ENCODE results near the gene VPS54.
"Not testable (repeated sequence)": the region's sequence is repeated elsewhere in the genome, so short reads cannot be mapped to it uniquely, and the experiment has no call there.

The VPS54 gene

GRCh38 chr2:63999049-63999448 lies 20.2 kb downstream of the VPS54 start:
- H3K4me1 Mint-ChIP-seq, result peaks cover 24% of the 10 kb centered on the region
- no peak overlapping the region for H3K4me3 Mint-ChIP-seq
- no peaks in the 10 kb centered on the region for H3K27me3 Mint-ChIP-seq
- H3K36me3 Mint-ChIP-seq (ENCODE audit: insufficient read depth), result peaks cover 5% of the 10 kb centered on the region
- ATAC-seq (replicated peaks; ENCODE audit: extremely low read depth, poor library complexity, severe bottlenecking) (no peak), DNase-seq (ENCODE audit: low spot score in 2 of 2) (no peak)
- no peak overlapping the region for H3K27ac Mint-ChIP-seq (ENCODE audit: low read depth)
- H3K9me3 Mint-ChIP-seq, result peaks cover 7% of the 10 kb centered on the region

DNA sequence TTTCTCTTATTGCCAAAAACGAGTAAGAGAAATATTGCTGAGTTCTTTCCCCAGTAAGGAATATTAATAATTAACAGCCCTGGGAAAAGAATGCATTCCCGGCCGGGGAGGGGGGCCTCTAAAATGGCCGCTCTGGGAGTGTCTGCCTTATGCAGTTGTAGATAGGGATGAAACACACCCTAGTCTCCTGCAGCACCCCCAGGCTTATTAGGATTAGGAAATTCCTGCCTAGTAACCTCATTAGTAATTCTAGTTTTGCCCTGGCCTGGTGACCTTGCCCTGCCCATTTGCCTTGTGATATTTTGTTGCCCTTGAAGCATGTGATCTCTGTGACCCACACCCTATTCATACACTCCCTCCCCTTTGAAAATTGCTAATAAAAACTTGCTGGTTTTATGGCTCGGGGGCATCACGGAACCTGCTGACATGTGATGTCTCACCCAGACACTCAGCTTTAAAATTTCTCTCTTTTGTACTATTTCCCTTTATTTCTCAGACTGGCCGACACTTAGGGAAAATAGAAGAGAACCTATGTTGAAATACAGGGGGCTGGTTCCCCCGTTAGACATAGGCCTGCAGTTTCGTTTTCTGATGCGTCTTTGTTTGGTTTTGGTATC lies 22.5 kb downstream of the VPS54 start:
- not testable (repeated sequence) for H3K27ac Mint-ChIP-seq (ENCODE audit: low read depth); ATAC-seq (replicated peaks; ENCODE audit: extremely low read depth, poor library complexity, severe bottlenecking); H3K4me3 Mint-ChIP-seq; H3K27me3 Mint-ChIP-seq; H3K9me3 Mint-ChIP-seq; H3K36me3 Mint-ChIP-seq (ENCODE audit: insufficient read depth); DNase-seq (ENCODE audit: low spot score in 2 of 2)
- peaks cover 19% of the 10 kb centered on the region for H3K4me1 Mint-ChIP-seq

GRCh38 chr2:63994329-63995070 lies 24.7 kb downstream of the VPS54 start:
- H3K36me3 Mint-ChIP-seq (ENCODE audit: insufficient read depth); DNase-seq (ENCODE audit: low spot score in 2 of 2); H3K27me3 Mint-ChIP-seq; H3K27ac Mint-ChIP-seq (ENCODE audit: low read depth); ATAC-seq (replicated peaks; ENCODE audit: extremely low read depth, poor library complexity, severe bottlenecking); H3K4me3 Mint-ChIP-seq: not testable (repeated sequence)
- peaks cover 15% of the 10 kb centered on the region for H3K4me1 Mint-ChIP-seq
- peaks cover 15% of the 10 kb centered on the region for H3K9me3 Mint-ChIP-seq

DNA sequence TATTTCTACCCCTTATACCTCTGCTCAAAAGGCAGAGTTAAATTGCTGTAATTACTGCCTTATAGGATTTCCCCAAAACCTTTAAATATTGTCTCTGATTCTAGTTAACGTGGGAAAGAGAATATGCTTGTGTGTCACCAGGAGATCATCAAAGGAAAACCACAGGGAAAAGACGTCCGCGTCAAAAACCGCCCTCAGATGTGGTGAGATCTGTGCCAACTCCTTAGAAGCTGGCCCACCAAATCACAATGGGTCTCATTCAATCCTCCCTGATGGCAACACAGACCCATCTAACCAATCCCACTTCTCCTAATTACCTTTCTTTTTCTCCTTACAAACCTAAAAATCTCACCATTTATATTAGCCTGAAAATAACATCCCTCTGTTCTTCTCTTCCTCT lies 25.4 kb downstream of the VPS54 start:
- DNase-seq (ENCODE audit: low spot score in 2 of 2) (no peak), ATAC-seq (replicated peaks; ENCODE audit: extremely low read depth, poor library complexity, severe bottlenecking) (no peak)
- peaks cover 15% of the 10 kb centered on the region for H3K9me3 Mint-ChIP-seq
- H3K4me1 Mint-ChIP-seq, result peaks cover 13% of the 10 kb centered on the region
- no peaks in the 10 kb centered on the region for H3K27me3 Mint-ChIP-seq
- H3K4me3 Mint-ChIP-seq, result no peak overlapping the region
- H3K36me3 Mint-ChIP-seq (ENCODE audit: insufficient read depth), result peaks cover 2% of the 10 kb centered on the region
- no peak overlapping the region for H3K27ac Mint-ChIP-seq (ENCODE audit: low read depth)

DNA sequence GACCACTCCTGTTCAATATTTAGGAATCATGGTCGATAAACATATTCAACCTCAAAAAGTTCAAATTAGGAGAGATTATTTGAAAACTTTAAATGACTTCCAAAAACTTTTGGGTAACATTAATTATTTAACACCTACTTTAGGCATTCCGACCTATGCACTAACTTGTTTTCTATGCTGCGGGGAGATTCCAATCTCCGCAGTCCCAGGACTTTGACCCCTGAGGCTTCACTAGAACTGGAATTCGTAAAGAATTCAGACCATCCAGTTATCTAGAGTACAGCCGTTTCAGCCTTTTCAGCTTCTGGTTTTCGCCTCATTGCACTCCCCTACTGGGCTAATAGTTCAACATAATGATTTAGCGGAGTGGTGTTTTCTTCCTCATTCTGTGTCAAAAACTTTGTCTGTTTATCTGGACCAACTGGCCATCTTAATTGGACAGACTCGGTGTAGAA lies 26.1 kb downstream of the VPS54 start:
- not testable (repeated sequence) for H3K27ac Mint-ChIP-seq (ENCODE audit: low read depth); H3K4me3 Mint-ChIP-seq; H3K27me3 Mint-ChIP-seq; H3K36me3 Mint-ChIP-seq (ENCODE audit: insufficient read depth); ATAC-seq (replicated peaks; ENCODE audit: extremely low read depth, poor library complexity, severe bottlenecking); DNase-seq (ENCODE audit: low spot score in 2 of 2)
- H3K4me1 Mint-ChIP-seq, result peaks cover 13% of the 10 kb centered on the region
- peaks cover 10% of the 10 kb centered on the region for H3K9me3 Mint-ChIP-seq

DNA sequence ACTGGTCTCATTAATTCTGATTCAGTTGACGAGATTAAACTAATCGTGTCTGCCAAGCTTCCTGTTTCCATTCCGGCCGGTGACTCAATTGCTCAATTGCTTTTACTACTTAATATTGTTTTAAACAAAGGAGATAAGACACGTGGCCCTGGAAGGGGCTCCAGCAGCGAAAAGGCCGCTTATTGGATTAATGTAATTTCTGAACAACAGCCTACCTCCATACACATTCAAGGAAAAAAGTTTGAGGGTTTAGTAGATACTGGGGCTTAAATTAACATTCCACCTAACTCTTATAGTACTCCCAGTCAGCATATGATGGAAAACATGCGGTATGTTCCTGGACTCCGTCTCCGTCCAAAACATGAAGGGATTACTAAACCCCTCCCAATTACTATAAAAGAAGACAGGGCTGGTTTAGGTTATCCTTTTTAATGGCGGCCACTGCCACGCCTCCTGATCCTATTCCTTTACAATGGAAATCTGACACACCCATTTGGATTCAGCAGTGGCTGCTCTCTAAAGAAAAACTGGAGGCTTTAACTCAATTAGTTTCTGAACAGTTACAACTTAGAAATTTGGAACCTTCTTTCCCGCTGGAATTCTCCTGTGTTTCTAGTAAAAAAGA lies 27.1 kb downstream of the VPS54 start:
- Mint-ChIP-seq H3K36me3 (ENCODE audit: insufficient read depth) (peaks cover 2% of the 10 kb centered on the region), H3K27ac (ENCODE audit: low read depth) (no peak overlapping the region), H3K4me3 (no peak overlapping the region), H3K27me3 (no peaks in the 10 kb centered on the region), H3K4me1 (peaks cover 13% of the 10 kb centered on the region), H3K9me3 (peaks cover 7% of the 10 kb centered on the region)
- ATAC-seq (replicated peaks; ENCODE audit: extremely low read depth, poor library complexity, severe bottlenecking) (no peak), DNase-seq (ENCODE audit: low spot score in 2 of 2) (no peak)

- H3K27me3 Mint-ChIP-seq; ATAC-seq (replicated peaks; ENCODE audit: extremely low read depth, poor library complexity, severe bottlenecking); H3K36me3 Mint-ChIP-seq (ENCODE audit: insufficient read depth); H3K4me3 Mint-ChIP-seq; H3K27ac Mint-ChIP-seq (ENCODE audit: low read depth); DNase-seq (ENCODE audit: low spot score in 2 of 2); H3K9me3 Mint-ChIP-seq: not testable (repeated sequence)
- H3K4me1 Mint-ChIP-seq, result peaks cover 21% of the 10 kb centered on the region
Observed at GRCh38 chr2:63991173-63991999, 27.8 kb downstream of the VPS54 start.

DNA sequence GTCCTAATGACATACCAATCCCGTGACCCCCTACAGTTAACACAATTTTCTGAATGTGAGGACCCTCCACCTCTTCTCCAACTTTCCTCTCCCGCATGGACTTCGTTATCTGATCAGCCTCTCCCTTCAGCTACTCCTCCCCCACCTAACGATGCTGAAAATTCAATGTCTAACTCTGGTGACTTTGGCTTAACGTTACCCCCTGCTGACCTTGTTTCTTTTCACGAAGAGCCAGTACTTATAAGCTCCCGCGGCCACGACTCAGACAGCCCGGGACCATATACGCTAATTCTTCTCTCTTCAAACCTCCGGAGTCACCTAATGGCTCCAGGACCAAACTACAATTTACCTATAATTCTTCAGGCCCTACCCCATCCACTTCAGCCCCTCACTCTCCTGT lies 29.2 kb downstream of the VPS54 start:
- H3K27me3 Mint-ChIP-seq, result no peaks in the 10 kb centered on the region
- no peak overlapping the region for H3K4me3 Mint-ChIP-seq
- H3K27ac Mint-ChIP-seq (ENCODE audit: low read depth), result no peak overlapping the region
- DNase-seq (ENCODE audit: low spot score in 2 of 2), result no peak
- H3K36me3 Mint-ChIP-seq (ENCODE audit: insufficient read depth), result peaks cover 2% of the 10 kb centered on the region
- H3K4me1 Mint-ChIP-seq, result peaks cover 32% of the 10 kb centered on the region
- ATAC-seq (replicated peaks; ENCODE audit: extremely low read depth, poor library complexity, severe bottlenecking), result no peak
- H3K9me3 Mint-ChIP-seq, result peaks cover 7% of the 10 kb centered on the region

DNA sequence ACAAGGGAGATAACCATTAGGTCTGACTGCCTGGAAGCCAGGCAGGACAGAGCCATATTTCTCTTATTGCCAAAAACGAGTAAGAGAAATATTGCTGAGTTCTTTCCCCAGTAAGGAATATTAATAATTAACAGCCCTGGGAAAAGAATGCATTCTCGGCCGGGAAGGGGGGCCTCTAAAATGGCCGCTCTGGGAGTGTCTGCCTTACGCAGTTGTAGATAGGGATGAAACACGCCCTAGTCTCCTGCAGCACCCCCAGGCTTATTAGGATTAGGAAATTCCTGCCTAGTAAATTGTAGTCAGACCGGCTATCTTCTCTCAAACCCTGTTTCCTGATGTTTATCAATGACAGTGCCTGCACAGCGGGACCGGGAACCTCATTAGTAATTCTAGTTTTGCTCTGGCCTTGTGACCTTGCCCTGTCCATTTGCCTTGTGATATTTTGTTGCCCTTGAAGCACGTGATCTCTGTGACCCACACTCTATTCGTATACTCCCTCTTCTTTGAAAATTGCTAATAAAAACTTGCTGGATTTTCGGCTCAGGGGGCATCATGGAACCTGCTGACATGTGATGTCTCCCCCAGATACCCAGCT lies 30.3 kb downstream of the VPS54 start:
- not testable (repeated sequence) for H3K27me3 Mint-ChIP-seq

DNA sequence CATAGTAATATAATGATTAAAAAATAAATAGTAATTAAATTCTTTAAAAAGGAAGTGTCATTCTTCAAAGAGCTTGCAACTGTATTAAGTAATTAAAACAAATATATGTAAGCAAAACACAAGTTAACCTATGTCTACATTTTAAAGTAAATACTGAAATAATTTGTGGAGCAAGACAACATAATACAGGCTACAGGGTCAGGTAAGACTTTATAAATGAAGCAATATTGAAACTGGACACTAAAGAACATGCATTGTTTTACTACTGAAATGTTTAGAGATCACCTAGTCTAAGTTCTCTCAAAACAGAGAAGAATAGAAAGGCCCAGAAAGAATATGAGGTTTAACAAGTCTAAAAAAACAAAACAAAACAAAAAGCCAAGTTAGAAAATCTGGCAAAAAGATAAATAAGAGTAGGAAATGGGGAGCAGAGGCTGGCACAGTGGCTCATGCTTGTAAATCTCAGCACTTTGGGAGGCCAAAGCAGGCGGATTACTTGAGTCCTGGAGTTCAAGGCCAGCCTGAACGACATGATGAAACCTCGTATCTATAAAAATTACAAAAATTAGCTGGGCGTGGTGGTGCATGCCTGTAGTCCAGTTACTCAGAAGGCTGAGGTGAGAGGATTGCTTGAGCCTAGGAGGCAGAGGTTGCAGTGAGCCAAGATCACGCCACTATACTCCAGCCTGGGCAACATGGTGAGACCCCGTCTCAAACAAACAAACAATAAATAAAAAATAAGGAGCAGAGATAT lies 34.4 kb downstream of the VPS54 start:
- Mint-ChIP-seq H3K27ac (ENCODE audit: low read depth) (peak overlapping the region; percentile 89), H3K4me3 (no peak overlapping the region), H3K4me1 (peaks cover 25% of the 10 kb centered on the region), H3K36me3 (ENCODE audit: insufficient read depth) (peaks cover 5% of the 10 kb centered on the region), H3K9me3 (no peaks in the 10 kb centered on the region), H3K27me3 (no peaks in the 10 kb centered on the region)
- ATAC-seq (replicated peaks; ENCODE audit: extremely low read depth, poor library complexity, severe bottlenecking) (no peak), DNase-seq (ENCODE audit: low spot score in 2 of 2) (no peak)

More for the DNA sequence above, 30.3 kb downstream of the VPS54 start:
- not testable (repeated sequence) for H3K9me3 Mint-ChIP-seq; DNase-seq (ENCODE audit: low spot score in 2 of 2); ATAC-seq (replicated peaks; ENCODE audit: extremely low read depth, poor library complexity, severe bottlenecking); H3K4me3 Mint-ChIP-seq; H3K36me3 Mint-ChIP-seq (ENCODE audit: insufficient read depth); H3K27ac Mint-ChIP-seq (ENCODE audit: low read depth)
- peaks cover 34% of the 10 kb centered on the region for H3K4me1 Mint-ChIP-seq

DNA sequence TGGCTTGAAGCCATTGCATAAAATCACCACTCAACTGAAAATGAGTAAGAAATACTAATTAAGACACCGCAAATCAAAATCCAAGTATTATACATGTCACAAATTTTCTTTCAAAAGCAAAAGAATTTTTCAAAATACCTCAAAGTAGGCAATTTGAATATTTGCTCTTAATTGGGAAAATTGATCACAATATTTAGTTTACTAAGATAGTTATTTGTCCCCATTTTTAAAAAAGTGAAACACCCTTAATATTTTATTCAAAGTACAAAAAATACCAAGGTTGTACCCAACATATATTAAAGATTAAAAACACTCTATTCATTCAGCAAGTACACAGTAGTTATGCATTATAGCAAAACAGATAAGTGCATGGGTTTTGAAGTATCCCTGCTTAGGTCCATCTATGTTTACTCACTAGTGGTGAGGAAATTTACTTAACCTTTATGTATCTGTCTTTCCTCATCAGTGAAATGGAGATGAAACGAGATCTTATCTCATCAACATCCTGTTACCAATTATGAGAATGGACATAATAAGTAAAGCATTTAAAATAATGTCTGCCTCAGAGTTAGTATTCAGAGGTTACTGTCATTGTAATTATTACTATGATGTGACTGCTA lies 35.1 kb downstream of the VPS54 start:
- no peak overlapping the region for H3K27ac Mint-ChIP-seq (ENCODE audit: low read depth)
- peaks cover 5% of the 10 kb centered on the region for H3K36me3 Mint-ChIP-seq (ENCODE audit: insufficient read depth)
- peaks cover 25% of the 10 kb centered on the region for H3K4me1 Mint-ChIP-seq
- DNase-seq (ENCODE audit: low spot score in 2 of 2) (no peak), ATAC-seq (replicated peaks; ENCODE audit: extremely low read depth, poor library complexity, severe bottlenecking) (no peak)
- H3K27me3 Mint-ChIP-seq, result no peaks in the 10 kb centered on the region
- no peaks in the 10 kb centered on the region for H3K9me3 Mint-ChIP-seq
- no peak overlapping the region for H3K4me3 Mint-ChIP-seq

Data from central memory CD8-positive, alpha-beta T cell (primary cell).